Testis (tissue), 3 donors: ENCODE data around the gene ZNF541. TPM values are rescaled to one million over a fixed set of nuclear protein-coding genes. Genes with fewer than 3 reads are reported as not detected.

Experiments used
- DNase-seq: peaks from one replicate; pipeline ENCODE4 v3.0.0-alpha.2; 2019
- H3K27ac ChIP-seq, 2 donors: fragments of 200-600 bp; sonication (generic); one replicate each; pipeline ENCODE4 v1.5.1; 2019
- H3K27me3 ChIP-seq: fragments of 200-600 bp; sonication (generic); one replicate; pipeline ENCODE4 v1.5.1; 2019
- H3K36me3 ChIP-seq: fragments of 200-600 bp; sonication (generic); one replicate; pipeline ENCODE4 v1.5.1; 2017; ENCODE audit warnings: low read depth; ENCODE audit errors: missing control alignments
- H3K4me1 ChIP-seq: fragments of 200-600 bp; sonication (generic); one replicate; pipeline ENCODE4 v1.5.1; 2019
- H3K4me3 ChIP-seq, 2 donors: fragments of 200-600 bp; sonication (generic); one replicate each; pipeline ENCODE4 v1.5.1; 2017 to 2019
- H3K9me3 ChIP-seq: fragments of 200-600 bp; sonication (generic); one replicate; pipeline ENCODE4 v1.5.1; 2017
- CTCF ChIP-seq, 3 experiments: fragments of 450-650 bp in 2 of 3; fragments of 200-600 bp in 1 of 3; sonication (generic) in 1 of 3; IDR thresholded peaks; one replicate each; pipeline ENCODE4 v1.5.1; 2016 to 2019; ENCODE audit warnings: antibody characterized with exemption in 3 of 3, mild to moderate bottlenecking in 2 of 3, moderate library complexity in 1 of 3
- POLR2A ChIP-seq: fragments of 450-650 bp; IDR thresholded peaks from one replicate; pipeline ENCODE4 v1.6.1; 2017; ENCODE audit warnings: antibody characterized with exemption, mild to moderate bottlenecking, moderate library complexity
- WGBS, 2 donors: methylation state at CpG; one replicate each; pipeline ENCODE4 v1.1.5; 2018; 5-methylcytosine and 5-hydroxymethylcytosine counted together
- intact Hi-C: fragments of 100-400 bp; cut with DNase I; formaldehyde crosslinking; loops from one replicate; pipeline ENCODE4 v1.15.1; 2023; ENCODE audit warnings: low total_unique reads
- polyA plus RNA-seq: library from polyadenylated mRNA; stranded (reverse); fragments of 350-450 nt; fragmentation: Illumina TruSeq; extraction: RNeasy Lipid Tissue Mini Kit (QIAGEN cat#74804); gene quantifications from one replicate; pipeline ENCODE4 v1.2.3, GENCODE V29; 2014; ENCODE audit warnings: low read depth, low replicate concordance; ENCODE audit not compliant: insufficient read depth
- total RNA-seq, 2 donors: library from RNA; depleted of rRNA; stranded (reverse); fragments of >200 nt; gene quantifications; one replicate each; pipeline ENCODE4 v1.2.3, GENCODE V29; 2016

Gene ZNF541
- total and polyA plus RNA-seq, 3 donors from 2014 or later = 30.4 to 51.5 (median 42.0) TPM

GRCh38 chr19:47572635-47573034 lies 313 bp downstream of the ZNF541 start:
- Histone ChIP-seq H3K4me1 (no peaks in the 10 kb centered on the region), H3K9me3 (no peaks in the 10 kb centered on the region), H3K27me3 (no peaks in the 10 kb centered on the region), H3K27ac (peak overlapping the region; percentile 42 to 78), H3K4me3 (peak overlapping the region; percentile 41 to 67), H3K36me3 (no peaks in the 10 kb centered on the region)
- DNase-seq = no peak
- WGBS, 2 donors = 43 to 45% methylated on average over 21 to 22 of the region's 22 CpGs
- TF ChIP-seq POLR2A = no peak
- no peak for TF ChIP-seq CTCF (IDR thresholded peaks at IDR 0.05)
- intact Hi-C loops = no loop called here

DNA sequence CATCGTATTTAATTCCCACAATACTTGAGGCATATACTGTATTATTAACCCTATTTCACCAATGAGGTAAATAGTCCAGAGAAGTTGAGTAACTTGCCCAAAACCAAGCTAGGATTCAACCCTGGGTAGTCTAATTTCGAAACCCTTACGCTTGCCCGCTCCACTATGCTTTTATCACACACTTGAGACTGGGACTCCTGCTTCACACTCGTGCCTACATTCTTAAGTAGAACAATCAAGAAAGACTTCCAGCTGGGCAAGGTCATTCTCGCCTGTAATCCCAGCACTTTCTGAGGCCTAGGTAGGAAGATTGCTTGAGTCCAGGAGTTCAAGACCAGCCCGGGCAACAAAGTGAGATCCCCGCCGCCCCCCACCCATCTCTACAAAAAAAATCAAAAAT lies 3.6 kb downstream of the ZNF541 start:
- intact Hi-C loops = no loop called here
- no peak for DNase-seq
- Histone ChIP-seq H3K27ac (no peak overlapping the region), H3K4me3 (no peak overlapping the region), H3K4me1 (no peaks in the 10 kb centered on the region), H3K27me3 (no peaks in the 10 kb centered on the region), H3K9me3 (no peaks in the 10 kb centered on the region), H3K36me3 (no peaks in the 10 kb centered on the region)
- WGBS, 2 donors = 88 to 89% methylated on average over 9 of the region's 9 CpGs
- TF ChIP-seq CTCF (IDR thresholded peaks at IDR 0.05) (no peak), POLR2A (no peak)

GRCh38 chr19:47564081-47564480 lies 8.9 kb downstream of the ZNF541 start:
- no peaks in the 10 kb centered on the region for H3K4me1 ChIP-seq
- H3K27ac ChIP-seq = no peak overlapping the region
- no peak overlapping the region for H3K4me3 ChIP-seq
- 86 to 91% methylated on average over 3 of the region's 3 CpGs for WGBS, 2 donors
- H3K36me3 ChIP-seq = no peaks in the 10 kb centered on the region
- TF ChIP-seq POLR2A (no peak), CTCF (IDR thresholded peaks at IDR 0.05) (no peak)
- no peaks in the 10 kb centered on the region for H3K27me3 ChIP-seq
- intact Hi-C loops = no loop called here
- no peak for DNase-seq
- H3K9me3 ChIP-seq = no peaks in the 10 kb centered on the region

- Histone ChIP-seq H3K27me3 (no peaks in the 10 kb centered on the region), H3K27ac (no peak overlapping the region), H3K4me1 (no peaks in the 10 kb centered on the region), H3K36me3 (no peaks in the 10 kb centered on the region), H3K4me3 (no peak overlapping the region), H3K9me3 (no peaks in the 10 kb centered on the region)
- no peak for DNase-seq
- no peak for TF ChIP-seq POLR2A
- TF ChIP-seq CTCF (IDR thresholded peaks at IDR 0.05) = no peak
- WGBS, 2 donors = 87 to 91% methylated on average over 7 of the region's 7 CpGs
- intact Hi-C loops = no loop called here
Observed at GRCh38 chr19:47561440-47562057, 11.4 kb downstream of the ZNF541 start.

GRCh38 chr19:47560999-47561398 lies 11.9 kb downstream of the ZNF541 start:
- TF ChIP-seq POLR2A (no peak), CTCF (IDR thresholded peaks at IDR 0.05) (no peak)
- H3K9me3 ChIP-seq = no peaks in the 10 kb centered on the region
- no peaks in the 10 kb centered on the region for H3K27me3 ChIP-seq
- no peak overlapping the region for H3K27ac ChIP-seq
- DNase-seq = no peak
- no peaks in the 10 kb centered on the region for H3K36me3 ChIP-seq
- H3K4me3 ChIP-seq = no peak overlapping the region
- H3K4me1 ChIP-seq = no peaks in the 10 kb centered on the region
- 90 to 91% methylated on average over 2 of the region's 2 CpGs for WGBS, 2 donors
- intact Hi-C loops = no loop called here
